Activated effector memory CD4-positive, alpha-beta T cell treated with Interleukin-2 at 50 U/mL for 16 hours (primary cell): Measurements from ENCODE around the gene STOX2.
"Not testable (repeated sequence)": the region's sequence is repeated elsewhere in the genome, so short reads cannot be mapped to it uniquely, and the experiment has no call there.

Experiments used
- DNase-seq: peaks from one replicate; pipeline ENCODE4 v3.0.0-alpha.2; 2020

Gene STOX2

GRCh38 chr4:183936574-183937345 lies 31.7 kb downstream of the STOX2 start:
- DNase-seq: no peak

- no peak for DNase-seq
These were observed 35.8 kb downstream of the STOX2 start for GRCh38 chr4:183940864-183941263.

DNA sequence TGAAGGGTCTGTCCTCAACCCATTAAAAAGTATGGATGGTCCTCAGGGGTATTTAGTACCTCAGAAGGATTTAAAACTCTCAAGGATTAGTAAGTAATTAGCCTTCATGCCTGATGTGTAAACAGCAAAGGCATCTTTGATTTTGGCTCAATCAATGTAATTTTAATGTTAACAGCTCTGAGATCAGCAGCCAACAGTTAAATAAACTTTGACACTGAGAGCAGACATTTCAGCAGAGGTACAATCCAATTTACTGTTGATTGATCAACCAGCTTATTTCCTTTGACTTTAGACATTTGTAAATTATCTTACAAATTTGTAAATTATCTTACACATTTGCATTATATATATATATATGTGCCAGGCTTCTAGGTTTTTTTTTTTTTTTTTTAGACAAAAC lies 36.9 kb downstream of the STOX2 start:
- no peak for DNase-seq

DNA sequence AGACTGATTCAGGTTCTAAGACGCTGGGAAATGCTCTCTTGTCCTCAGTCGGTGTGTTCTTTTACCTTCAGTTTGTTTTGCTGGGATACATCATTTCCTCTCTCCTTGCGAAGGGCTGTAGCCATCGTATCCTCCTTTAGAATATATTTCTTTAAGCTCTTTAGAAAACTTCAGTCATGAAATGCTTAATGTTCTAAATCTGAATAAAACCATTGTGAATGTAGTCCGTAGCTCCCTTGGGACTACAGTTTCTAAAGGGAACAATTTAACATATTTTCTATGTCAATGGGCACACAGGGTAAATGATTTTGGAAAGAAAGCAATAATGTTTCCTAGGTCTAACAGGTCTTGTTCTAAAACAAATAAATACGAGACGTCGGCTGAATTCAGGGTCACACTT lies 40.6 kb downstream of the STOX2 start:
- DNase-seq: no peak

DNA sequence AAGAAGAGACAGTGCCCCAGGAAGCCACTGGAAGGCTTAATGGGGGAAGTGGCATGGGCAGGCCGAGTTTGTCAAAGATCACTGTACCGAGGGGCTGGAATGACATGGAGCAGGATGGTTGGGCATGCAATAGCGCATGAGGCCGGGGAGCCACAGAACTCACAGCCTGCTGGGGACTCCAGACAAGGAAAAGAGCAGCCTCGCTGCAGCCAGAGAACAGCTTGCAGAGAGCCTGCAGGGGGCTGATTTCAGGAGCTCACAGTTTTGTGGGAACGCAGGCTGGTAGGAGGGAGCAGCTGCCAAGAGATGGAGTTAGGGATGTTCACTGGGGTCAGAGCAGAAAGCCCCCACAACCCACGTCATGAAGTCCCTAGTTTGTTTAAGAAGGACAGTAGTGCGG lies 45.4 kb downstream of the STOX2 start:
- no peak for DNase-seq

GRCh38 chr4:183952652-183953051 lies 47.5 kb downstream of the STOX2 start:
- DNase-seq: not testable (repeated sequence)

DNA sequence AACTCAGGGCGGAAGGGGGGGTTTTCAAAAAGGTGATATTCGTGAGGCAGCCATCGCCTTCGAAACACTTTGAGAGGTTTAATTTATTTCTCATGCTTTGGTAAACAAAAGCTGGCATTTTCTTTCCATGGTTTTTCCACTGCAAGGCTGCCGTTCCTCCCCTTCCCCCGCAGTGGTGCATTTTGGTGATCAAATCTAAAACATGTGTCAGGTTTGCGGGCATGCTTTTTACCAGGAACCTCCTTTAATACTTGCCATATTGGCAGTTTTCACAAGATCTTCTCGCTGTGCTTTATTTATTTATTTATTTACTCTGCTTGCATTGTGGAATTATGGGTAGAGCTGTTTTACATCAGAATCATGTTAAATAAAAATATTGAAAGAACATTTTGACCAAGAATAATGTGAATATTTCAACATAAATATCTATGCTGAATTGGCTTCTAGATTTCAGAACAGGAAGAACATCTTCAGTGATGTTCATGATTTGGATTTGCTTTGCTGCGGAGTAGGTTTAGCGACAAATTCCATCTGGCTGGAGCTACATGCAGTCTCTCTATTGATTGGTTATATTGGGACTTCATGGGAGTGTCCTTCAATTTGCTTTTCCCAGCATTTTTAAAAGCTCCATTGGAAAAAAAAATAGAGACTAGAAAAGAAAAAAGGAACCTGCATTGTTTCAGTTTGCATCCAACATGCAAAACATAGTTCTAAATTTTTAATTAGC lies 54.4 kb downstream of the STOX2 start:
- no peak for DNase-seq

GRCh38 chr4:183960046-183960420 lies 54.9 kb downstream of the STOX2 start:
- no peak for DNase-seq

DNA sequence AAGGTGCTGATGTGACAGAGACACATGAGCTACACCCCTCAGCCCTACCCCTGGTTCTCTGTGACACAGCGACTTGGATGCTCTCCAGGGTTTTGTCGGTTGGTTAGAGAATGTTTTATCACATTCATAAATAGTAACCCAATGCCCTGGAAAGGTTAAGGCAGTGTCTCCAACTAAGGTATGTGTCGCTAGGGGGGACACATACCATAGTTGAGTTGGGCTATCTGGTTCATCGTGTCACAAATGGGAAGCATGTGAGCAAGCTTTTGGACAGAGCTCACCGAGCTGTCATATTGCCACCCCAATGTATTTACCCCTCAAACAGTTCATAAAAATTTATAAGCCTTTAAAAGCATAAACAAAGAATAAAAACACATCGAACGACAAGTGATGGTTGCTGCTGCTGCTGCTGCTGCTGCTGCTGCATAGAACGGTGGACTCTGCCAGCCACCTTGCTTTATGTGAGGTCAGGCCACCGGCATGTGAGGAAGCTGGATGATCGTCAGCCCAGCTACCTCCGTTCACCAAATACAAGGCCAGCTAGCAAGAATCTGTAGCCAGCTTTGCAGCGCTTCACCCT lies 55.9 kb downstream of the STOX2 start:
- DNase-seq: no peak

DNA sequence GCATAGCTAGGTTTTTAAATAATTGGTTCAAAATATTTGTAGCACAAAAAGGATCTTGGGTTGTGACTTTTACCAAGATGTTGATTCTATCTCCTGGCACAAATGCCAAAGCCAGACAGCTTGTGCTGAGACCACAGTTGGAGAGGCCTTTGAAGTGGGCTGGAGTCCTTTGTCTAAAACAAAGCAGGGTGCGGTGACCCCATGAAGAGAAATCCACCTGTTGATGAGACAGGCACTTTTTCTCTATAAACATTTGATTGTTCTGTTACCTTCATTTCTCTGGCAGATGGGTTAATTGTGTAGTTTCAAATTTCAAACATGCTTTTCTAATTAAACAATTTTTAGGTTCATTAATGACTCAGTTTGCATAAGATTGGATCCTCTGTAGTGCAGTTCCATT lies 56.7 kb downstream of the STOX2 start:
- no peak for DNase-seq

DNA sequence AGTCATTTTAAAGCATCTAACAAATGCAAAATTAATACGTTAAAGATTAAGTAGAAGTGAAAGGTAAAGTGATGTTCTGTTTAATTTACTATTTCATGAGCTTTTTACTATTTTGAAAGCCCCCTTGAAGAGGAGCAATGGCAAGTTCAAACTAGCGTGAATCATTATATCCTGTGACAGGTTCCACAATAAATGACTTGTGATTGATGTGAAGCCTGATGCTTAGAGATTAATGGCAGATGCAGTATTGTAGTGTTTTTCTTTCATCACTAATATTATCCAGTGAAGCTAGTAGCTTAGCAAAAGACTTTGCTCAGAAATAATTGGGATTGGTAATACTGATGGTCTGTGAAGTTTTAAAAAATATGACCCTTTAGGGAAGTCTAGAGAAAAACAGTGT lies 57.3 kb downstream of the STOX2 start:
- no peak for DNase-seq

DNA sequence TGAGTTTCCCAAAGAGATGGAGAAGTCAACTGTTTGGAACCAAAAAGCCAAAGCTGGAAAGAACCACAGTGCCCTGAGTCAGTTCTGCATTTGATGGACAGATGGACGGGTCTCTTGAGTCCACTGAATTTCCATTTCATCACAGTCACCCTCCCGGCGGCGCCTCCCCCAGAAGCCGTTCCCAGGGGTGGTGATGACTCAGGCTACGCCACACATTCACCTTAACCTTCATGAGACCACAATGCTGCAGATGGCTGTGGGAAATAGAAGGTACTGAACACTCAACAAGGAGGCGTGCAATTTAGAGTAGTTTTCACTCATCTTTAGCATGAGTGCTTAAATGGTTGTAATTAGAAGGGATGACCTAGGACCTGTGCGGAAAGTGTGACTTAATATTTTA lies 61.3 kb downstream of the STOX2 start:
- no peak for DNase-seq

DNA sequence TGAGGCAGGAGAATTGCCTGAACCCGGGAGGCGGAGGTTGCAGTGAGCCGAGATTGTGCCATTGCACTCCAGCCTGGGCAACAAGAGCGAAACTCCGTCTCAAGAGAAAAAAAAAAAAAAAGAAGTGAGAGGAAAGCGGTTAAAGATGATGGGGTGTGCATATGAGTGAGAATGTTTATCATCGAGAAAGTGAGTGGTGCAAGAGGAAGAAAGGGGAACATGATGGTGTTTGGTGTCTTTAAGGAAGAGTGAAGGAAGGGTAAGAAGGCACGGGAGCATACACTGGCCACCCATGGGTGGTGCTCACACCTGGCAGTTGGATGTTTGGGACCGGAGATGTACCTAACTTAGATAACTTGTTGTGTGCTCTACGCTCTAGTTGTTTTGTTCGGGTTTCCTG lies 62.2 kb downstream of the STOX2 start:
- no peak for DNase-seq

DNA sequence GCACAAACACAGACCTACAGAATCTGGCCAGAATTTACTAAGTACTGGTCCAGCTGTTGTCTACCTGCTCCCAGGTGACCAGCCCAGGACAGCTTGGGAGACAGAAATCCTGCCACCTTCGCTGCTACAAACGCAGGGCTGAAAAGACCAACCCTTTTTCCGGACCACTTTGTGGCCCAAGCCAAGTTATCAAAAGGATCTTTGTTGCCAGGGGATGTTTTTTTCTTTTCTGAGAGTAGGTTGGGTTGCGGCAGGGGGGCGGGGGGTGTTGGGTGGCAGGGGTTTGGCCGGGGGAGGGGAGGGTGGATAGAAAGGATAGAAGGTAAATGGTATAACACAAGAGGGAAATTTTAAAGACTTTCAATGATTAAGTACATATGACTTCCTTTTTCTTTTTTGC lies 63.4 kb downstream of the STOX2 start:
- DNase-seq: no peak

DNA sequence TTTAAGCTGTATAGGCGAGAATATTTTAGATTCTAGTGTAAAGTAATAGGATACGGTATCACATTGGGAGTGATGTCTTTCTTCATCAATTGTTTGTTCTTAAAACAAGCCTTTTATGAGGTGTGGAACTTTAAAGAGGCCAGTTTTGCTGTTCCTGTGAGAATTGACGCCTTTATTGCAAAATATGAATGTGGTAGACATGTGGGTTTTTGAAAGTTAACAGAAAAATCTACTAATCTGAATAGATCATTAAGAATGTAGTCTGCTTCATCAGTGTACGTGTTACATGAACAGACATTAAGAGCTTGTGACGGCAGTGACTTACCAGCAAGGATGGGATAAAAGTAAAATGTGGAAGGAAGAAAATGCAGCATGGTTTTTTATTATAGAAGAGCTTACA lies 63.8 kb downstream of the STOX2 start:
- DNase-seq: no peak

GRCh38 chr4:183969596-183969995 lies 64.5 kb downstream of the STOX2 start:
- DNase-seq: no peak

GRCh38 chr4:183971929-183972490 lies 66.9 kb downstream of the STOX2 start:
- no peak for DNase-seq

- no peak for DNase-seq
These were observed 72.6 kb downstream of the STOX2 start for GRCh38 chr4:183977707-183978106.

- no peak for DNase-seq
These were observed 79.5 kb downstream of the STOX2 start for GRCh38 chr4:183984566-183984965.

GRCh38 chr4:183985786-183986185 lies 80.7 kb downstream of the STOX2 start:
- DNase-seq: no peak

DNA sequence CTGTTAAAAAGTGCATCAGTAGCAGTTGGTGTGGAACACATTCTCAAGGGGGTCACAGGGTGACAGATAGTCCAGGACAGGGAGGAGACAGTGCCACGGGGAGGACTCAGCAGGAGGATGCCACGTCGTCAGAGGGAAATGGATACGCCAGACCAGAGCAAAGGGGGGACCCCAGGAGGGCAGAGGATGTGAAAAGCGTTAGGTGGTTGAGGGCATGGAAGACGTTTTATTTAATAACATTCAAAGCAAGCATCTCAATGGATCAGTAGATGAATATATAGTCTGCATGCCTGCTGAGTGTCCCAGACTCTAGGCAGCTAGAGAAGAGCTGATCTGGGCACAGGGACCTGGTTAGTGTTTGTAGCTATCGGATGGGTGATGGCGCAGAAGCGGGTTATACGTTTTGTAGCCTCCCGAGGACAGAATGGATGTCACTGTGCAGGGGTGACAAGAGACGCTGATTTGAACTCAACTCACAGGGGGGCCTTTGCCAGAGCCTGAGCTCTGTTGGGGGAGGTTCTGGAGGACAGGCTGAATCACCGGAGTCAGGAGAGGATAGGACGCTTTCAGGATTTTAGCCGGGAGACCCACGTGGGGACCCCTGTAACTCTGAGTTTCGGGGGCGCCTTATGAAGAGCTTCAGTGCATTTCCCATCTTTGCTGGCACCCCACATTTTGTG lies 81.3 kb downstream of the STOX2 start:
- DNase-seq: no peak

DNA sequence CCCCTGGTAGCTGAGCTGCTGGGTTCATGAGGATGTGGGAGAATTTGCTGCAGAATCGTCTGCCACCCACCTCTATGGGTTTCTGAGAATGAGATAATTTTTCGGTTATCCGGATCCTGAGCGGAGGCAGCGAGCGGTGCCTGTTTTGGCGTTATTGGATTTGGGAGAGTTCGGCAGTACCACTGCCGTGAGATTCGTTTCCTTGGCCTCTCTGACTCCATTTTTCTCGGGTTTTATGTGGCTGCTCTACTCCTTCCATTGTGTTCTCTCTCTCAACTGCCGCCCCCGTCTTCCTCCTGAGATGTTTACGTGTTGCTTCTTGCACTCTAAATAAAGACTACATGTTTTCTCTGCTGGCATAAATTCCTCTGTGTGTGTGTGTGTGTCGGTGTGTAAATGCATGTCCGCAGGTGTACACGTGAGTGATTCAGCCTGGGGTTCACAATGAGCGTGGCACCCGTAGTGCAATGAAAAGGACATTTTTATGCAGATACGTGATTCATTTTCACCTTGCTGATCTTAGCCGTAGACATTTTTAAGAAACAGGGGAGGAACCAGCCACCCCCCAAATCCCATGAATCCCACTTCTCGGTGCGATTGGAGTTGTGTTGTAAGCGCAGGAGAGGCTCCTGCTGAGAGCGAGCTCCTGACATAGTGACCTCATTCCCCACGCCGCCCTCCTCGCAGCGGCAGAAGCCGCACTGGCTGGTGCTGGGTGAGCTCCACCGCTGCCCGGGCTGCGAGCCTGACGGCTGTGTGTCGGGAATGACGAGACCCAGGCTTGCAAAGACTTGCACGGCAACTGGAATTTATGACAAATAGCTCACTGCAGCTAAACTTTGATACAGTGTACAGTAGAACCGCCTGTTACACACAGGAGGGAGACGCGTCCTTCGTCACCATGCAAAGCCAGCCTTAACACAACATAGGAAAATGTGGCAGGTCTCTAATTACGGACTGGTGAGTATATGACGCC lies 82.2 kb downstream of the STOX2 start:
- DNase-seq: no peak
